ENCODE data around the gene CDH18. TPM values are rescaled to one million over a fixed set of nuclear protein-coding genes. Genes with fewer than 3 reads are reported as not detected.

CDH18 gene
- total RNA-seq, 1 donor from 2014 or later = not detected

- no peak for TF ChIP-seq CTCF (IDR thresholded peaks at IDR 0.05)
- H3K9me3 ChIP-seq = no peaks in the 10 kb centered on the region
- intact Hi-C loops (cut with DNase I) = no loop called here
- no peaks in the 10 kb centered on the region for H3K4me1 ChIP-seq
- no peak for DNase-seq (ENCODE audit: low spot score in 2 of 2)
- no peak overlapping the region for H3K27ac ChIP-seq
- no peak overlapping the region for H3K4me3 ChIP-seq
- H3K27me3 ChIP-seq = no peaks in the 10 kb centered on the region
- H3K36me3 ChIP-seq = no peaks in the 10 kb centered on the region
These were observed 432.1 kb downstream of the CDH18 start for GRCh38 chr5:19555876-19556275.

GRCh38 chr5:19555436-19555835 is 432.6 kb downstream of the CDH18 start:
- H3K4me1 ChIP-seq = no peaks in the 10 kb centered on the region
- no peak overlapping the region for H3K27ac ChIP-seq
- no peaks in the 10 kb centered on the region for H3K36me3 ChIP-seq
- DNase-seq (ENCODE audit: low spot score in 2 of 2) = no peak
- no peak for TF ChIP-seq CTCF (IDR thresholded peaks at IDR 0.05)
- no peaks in the 10 kb centered on the region for H3K27me3 ChIP-seq
- H3K9me3 ChIP-seq = no peaks in the 10 kb centered on the region
- intact Hi-C loops (cut with DNase I) = no loop called here
- no peak overlapping the region for H3K4me3 ChIP-seq

- TF ChIP-seq CTCF (IDR thresholded peaks at IDR 0.05) = no peak
- no peaks in the 10 kb centered on the region for H3K36me3 ChIP-seq
- no peak overlapping the region for H3K4me3 ChIP-seq
- DNase-seq (ENCODE audit: low spot score in 2 of 2) = no peak
- no peaks in the 10 kb centered on the region for H3K27me3 ChIP-seq
- H3K27ac ChIP-seq = no peak overlapping the region
- H3K4me1 ChIP-seq = no peaks in the 10 kb centered on the region
- no peaks in the 10 kb centered on the region for H3K9me3 ChIP-seq
- intact Hi-C loops (cut with DNase I) = no loop called here
These were observed 433.5 kb downstream of the CDH18 start for GRCh38 chr5:19554524-19554923.

GRCh38 chr5:19547640-19548039 is 440.4 kb downstream of the CDH18 start:
- no peaks in the 10 kb centered on the region for H3K4me1 ChIP-seq
- H3K36me3 ChIP-seq = no peaks in the 10 kb centered on the region
- TF ChIP-seq CTCF (IDR thresholded peaks at IDR 0.05) = no peak
- H3K9me3 ChIP-seq = no peaks in the 10 kb centered on the region
- no peak overlapping the region for H3K4me3 ChIP-seq
- DNase-seq (ENCODE audit: low spot score in 2 of 2) = no peak
- intact Hi-C loops (cut with DNase I) = no loop called here
- H3K27ac ChIP-seq = no peak overlapping the region
- H3K27me3 ChIP-seq = no peaks in the 10 kb centered on the region

- intact Hi-C loops (cut with DNase I) = no loop called here
- Histone ChIP-seq H3K4me1 (no peaks in the 10 kb centered on the region), H3K36me3 (no peaks in the 10 kb centered on the region), H3K4me3 (no peak overlapping the region), H3K27me3 (no peaks in the 10 kb centered on the region), H3K9me3 (no peaks in the 10 kb centered on the region), H3K27ac (no peak overlapping the region)
- TF ChIP-seq CTCF (IDR thresholded peaks at IDR 0.05) = no peak
- no peak for DNase-seq (ENCODE audit: low spot score in 2 of 2)
These were observed 441.5 kb downstream of the CDH18 start for GRCh38 chr5:19546521-19546920.

- Histone ChIP-seq H3K36me3 (no peaks in the 10 kb centered on the region), H3K27me3 (no peaks in the 10 kb centered on the region), H3K9me3 (no peaks in the 10 kb centered on the region), H3K4me3 (no peak overlapping the region), H3K27ac (no peak overlapping the region), H3K4me1 (no peaks in the 10 kb centered on the region)
- no peak for DNase-seq (ENCODE audit: low spot score in 2 of 2)
- no peak for TF ChIP-seq CTCF (IDR thresholded peaks at IDR 0.05)
- intact Hi-C loops (cut with DNase I) = no loop called here
These were observed 449.4 kb downstream of the CDH18 start for GRCh38 chr5:19538607-19539006.
